MM.1S (cell line): ENCODE results near the gene CELF2.

Source experiments
- DNase-seq: peaks from one replicate; pipeline ENCODE4 v3.0.0-alpha.2; 2015
- H2AFZ ChIP-seq: fragments of 300-600 bp; sonication (generic); 2 replicates; pipeline ENCODE4 v1.6.0; 2016; ENCODE audit warnings: antibody characterized with exemption, low read length
- H3F3A ChIP-seq: fragments of 300-600 bp; sonication (generic); 2 replicates; pipeline ENCODE4 v1.6.1; 2016; ENCODE audit warnings: mild to moderate bottlenecking, antibody characterized with exemption, low read length, moderate library complexity, mixed read lengths; ENCODE audit not compliant: insufficient read depth
- H3K27ac ChIP-seq: fragments of 300-600 bp; sonication (generic); 2 replicates; pipeline ENCODE4 v1.5.1; 2016; ENCODE audit warnings: mild to moderate bottlenecking, low read length
- H3K27me3 ChIP-seq: fragments of 300-600 bp; sonication (generic); replicated peaks from 2 replicates; pipeline ENCODE4 v1.6.0; 2016; ENCODE audit warnings: low read length; ENCODE audit not compliant: insufficient read depth
- H3K36me3 ChIP-seq: fragments of 300-600 bp; sonication (generic); replicated peaks from 2 replicates; pipeline ENCODE4 v1.6.1; 2016; ENCODE audit warnings: mild to moderate bottlenecking, low read length, mixed read lengths; ENCODE audit not compliant: insufficient read depth
- H3K4me1 ChIP-seq: fragments of 300-600 bp; sonication (generic); 2 replicates; pipeline ENCODE4 v1.6.1; 2016; ENCODE audit warnings: low read length, mixed read lengths
- H3K4me2 ChIP-seq: fragments of 300-600 bp; sonication (generic); 2 replicates; pipeline ENCODE4 v1.6.0; 2016; ENCODE audit warnings: low read depth, low read length
- H3K4me3 ChIP-seq: fragments of 300-600 bp; sonication (generic); 2 replicates; pipeline ENCODE4 v1.5.1; 2016; ENCODE audit warnings: low read length, mixed read lengths
- H3K79me2 ChIP-seq: fragments of 300-600 bp; sonication (generic); 2 replicates; pipeline ENCODE4 v1.6.1; 2016; ENCODE audit warnings: mixed run types, low read length, mixed read lengths
- H3K9ac ChIP-seq: fragments of 300-600 bp; sonication (generic); 2 replicates; pipeline ENCODE4 v1.6.1; 2016; ENCODE audit warnings: low read length, mixed read lengths
- H3K9me2 ChIP-seq: fragments of 300-600 bp; sonication (generic); replicated peaks from 2 replicates; pipeline ENCODE4 v1.6.1; 2016; ENCODE audit warnings: mild to moderate bottlenecking, low read length, mixed read lengths; ENCODE audit not compliant: insufficient read depth
- H3K9me3 ChIP-seq: fragments of 300-600 bp; sonication (generic); replicated peaks from 2 replicates; pipeline ENCODE4 v1.6.1; 2016; ENCODE audit warnings: mild to moderate bottlenecking, low read length, mixed read lengths; ENCODE audit not compliant: insufficient read depth
- H4K20me1 ChIP-seq: fragments of 300-600 bp; sonication (generic); 2 replicates; pipeline ENCODE4 v1.6.1; 2016; ENCODE audit warnings: mild to moderate bottlenecking, low read length, moderate library complexity, mixed read lengths; ENCODE audit not compliant: insufficient read depth
- EZH2 ChIP-seq: fragments of 300-600 bp; sonication (generic); optimal IDR thresholded peaks from 2 replicates; pipeline ENCODE3; 2017; ENCODE audit warnings: low read depth, mild to moderate bottlenecking, antibody characterized with exemption, low read length, mixed read lengths
- EZH2phosphoT487 ChIP-seq: fragments of 300-600 bp; sonication (generic); IDR thresholded peaks from 2 replicates; pipeline ENCODE4 v1.6.1; 2018; ENCODE audit warnings: antibody characterized with exemption, low read length
- TF ChIP-seq, protein P1 (sequence below): fragments of 300-600 bp; sonication (generic); IDR thresholded peaks from 2 replicates; pipeline ENCODE4 v1.5.1; 2016; ENCODE audit warnings: antibody characterized with exemption, low read length, mixed read lengths

CELF2 gene

DNA sequence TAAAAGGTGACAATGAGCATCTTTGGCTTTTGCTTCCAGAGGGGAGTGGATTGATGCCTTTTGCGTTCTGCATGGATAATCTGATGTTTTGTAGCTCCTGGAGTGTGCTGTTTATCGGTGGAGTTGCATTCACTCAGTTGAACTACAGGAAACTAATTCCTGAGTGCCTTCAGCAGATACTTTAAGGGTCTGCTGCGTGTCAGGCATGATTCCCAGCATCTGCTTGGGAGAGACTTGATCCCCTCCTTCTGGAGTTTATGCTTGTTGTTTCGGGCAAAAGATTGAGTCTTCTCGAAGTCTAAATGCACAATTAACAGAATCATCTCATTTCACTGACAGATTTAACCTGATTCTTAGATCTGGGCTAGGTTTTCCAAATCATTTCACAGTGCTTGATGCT is 46.2 kb downstream of the CELF2 start:
- no peaks in the 10 kb centered on the region for H3F3A ChIP-seq
- H3K9ac ChIP-seq, result no peak overlapping the region
- H3K9me2 ChIP-seq, result no peaks in the 10 kb centered on the region
- H3K27me3 ChIP-seq, result no peaks in the 10 kb centered on the region
- H3K4me1 ChIP-seq, result peaks cover 5% of the 10 kb centered on the region; the same call in 1 of the 2 replicates
- H3K36me3 ChIP-seq, result no peaks in the 10 kb centered on the region
- TF ChIP-seq, protein P1, sequence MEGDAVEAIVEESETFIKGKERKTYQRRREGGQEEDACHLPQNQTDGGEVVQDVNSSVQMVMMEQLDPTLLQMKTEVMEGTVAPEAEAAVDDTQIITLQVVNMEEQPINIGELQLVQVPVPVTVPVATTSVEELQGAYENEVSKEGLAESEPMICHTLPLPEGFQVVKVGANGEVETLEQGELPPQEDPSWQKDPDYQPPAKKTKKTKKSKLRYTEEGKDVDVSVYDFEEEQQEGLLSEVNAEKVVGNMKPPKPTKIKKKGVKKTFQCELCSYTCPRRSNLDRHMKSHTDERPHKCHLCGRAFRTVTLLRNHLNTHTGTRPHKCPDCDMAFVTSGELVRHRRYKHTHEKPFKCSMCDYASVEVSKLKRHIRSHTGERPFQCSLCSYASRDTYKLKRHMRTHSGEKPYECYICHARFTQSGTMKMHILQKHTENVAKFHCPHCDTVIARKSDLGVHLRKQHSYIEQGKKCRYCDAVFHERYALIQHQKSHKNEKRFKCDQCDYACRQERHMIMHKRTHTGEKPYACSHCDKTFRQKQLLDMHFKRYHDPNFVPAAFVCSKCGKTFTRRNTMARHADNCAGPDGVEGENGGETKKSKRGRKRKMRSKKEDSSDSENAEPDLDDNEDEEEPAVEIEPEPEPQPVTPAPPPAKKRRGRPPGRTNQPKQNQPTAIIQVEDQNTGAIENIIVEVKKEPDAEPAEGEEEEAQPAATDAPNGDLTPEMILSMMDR, result no peak
- TF ChIP-seq EZH2phosphoT487, result no peak
- TF ChIP-seq EZH2, result no peak
- no peak overlapping the region for H3K4me3 ChIP-seq
- DNase-seq, result no peak
- H3K79me2 ChIP-seq, result peaks cover 98% of the 10 kb centered on the region
- H3K4me2 ChIP-seq, result no peak overlapping the region
- H2AFZ ChIP-seq, result no peak overlapping the region
- H3K9me3 ChIP-seq, result no peaks in the 10 kb centered on the region
- H4K20me1 ChIP-seq, result no peaks in the 10 kb centered on the region
- H3K27ac ChIP-seq, result no peak overlapping the region

DNA sequence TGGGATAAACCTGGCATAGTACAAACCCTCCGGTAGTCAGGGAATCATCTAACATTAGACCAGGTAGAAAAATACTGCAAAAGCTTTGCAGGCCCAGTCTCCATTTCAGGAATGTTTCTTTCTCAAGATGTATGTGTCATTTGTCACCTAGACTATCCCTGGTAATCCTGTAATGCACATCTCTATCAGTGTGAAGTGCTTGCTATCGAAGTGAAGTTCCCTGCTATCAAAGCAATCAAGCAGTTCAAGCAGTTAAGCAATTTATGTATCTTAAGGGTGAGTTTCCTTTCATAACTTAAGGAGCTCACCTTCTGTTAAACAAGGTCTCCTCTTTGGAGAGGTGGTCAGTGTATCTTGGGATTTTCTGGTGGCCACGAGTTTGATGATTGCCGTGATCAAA is 47.2 kb downstream of the CELF2 start:
- no peak for DNase-seq
- H3K36me3 ChIP-seq, result no peaks in the 10 kb centered on the region
- H3K27ac ChIP-seq, result no peak overlapping the region
- H3K9me2 ChIP-seq, result no peaks in the 10 kb centered on the region
- H4K20me1 ChIP-seq, result no peaks in the 10 kb centered on the region
- H3K4me2 ChIP-seq, result no peak overlapping the region
- peaks cover 98% of the 10 kb centered on the region for H3K79me2 ChIP-seq
- H3K9me3 ChIP-seq, result no peaks in the 10 kb centered on the region
- H3K4me3 ChIP-seq, result no peak overlapping the region
- no peak overlapping the region for H3K9ac ChIP-seq
- no peak overlapping the region for H2AFZ ChIP-seq
- H3K27me3 ChIP-seq, result no peaks in the 10 kb centered on the region
- H3K4me1 ChIP-seq, result peaks cover 5% of the 10 kb centered on the region; the same call in 1 of the 2 replicates
- no peaks in the 10 kb centered on the region for H3F3A ChIP-seq
- TF ChIP-seq EZH2phosphoT487 (no peak), EZH2 (no peak)
- TF ChIP-seq, protein P1, result no peak

DNA sequence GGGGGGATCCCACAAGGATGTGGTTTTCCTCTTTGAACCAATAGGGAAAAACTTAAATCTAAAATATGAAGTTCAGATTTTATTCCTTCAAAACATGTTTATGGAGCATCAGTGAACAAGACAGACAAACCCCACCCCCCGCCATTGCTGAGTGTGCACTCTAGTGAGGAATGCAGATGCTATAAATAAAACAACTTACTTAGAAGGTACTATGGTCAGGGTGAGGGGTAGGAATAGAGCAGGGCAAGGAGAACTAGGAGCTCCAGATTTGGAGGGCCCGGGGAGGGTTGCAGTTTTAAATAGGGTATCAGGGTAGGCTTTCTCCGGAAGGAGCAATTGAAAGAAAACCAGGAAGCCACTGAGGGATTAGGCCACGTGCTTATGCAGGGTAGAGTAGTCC is 47.9 kb downstream of the CELF2 start:
- no peaks in the 10 kb centered on the region for H3F3A ChIP-seq
- no peaks in the 10 kb centered on the region for H3K9me2 ChIP-seq
- no peak overlapping the region for H3K9ac ChIP-seq
- no peaks in the 10 kb centered on the region for H3K27me3 ChIP-seq
- peaks cover 5% of the 10 kb centered on the region; the same call in 1 of the 2 replicates for H3K4me1 ChIP-seq
- H3K36me3 ChIP-seq, result no peaks in the 10 kb centered on the region
- H3K79me2 ChIP-seq, result peaks cover 98% of the 10 kb centered on the region
- no peak for DNase-seq
- no peak for TF ChIP-seq EZH2
- TF ChIP-seq, protein P1, result no peak
- no peak for TF ChIP-seq EZH2phosphoT487
- H3K9me3 ChIP-seq, result no peaks in the 10 kb centered on the region
- no peak overlapping the region for H3K27ac ChIP-seq
- no peak overlapping the region for H2AFZ ChIP-seq
- H3K4me3 ChIP-seq, result no peak overlapping the region
- no peak overlapping the region for H3K4me2 ChIP-seq
- no peaks in the 10 kb centered on the region for H4K20me1 ChIP-seq
